ENCODE results near the gene FRMPD2. TPM values are rescaled to one million over a fixed set of nuclear protein-coding genes. Genes with fewer than 3 reads are reported as not detected.

FRMPD2 gene
- total and polyA plus RNA-seq, 2 donors (not counting 3 experiments of a cell fraction or from before 2014, with no cell fraction given) = 0.42 TPM; not detected in 1

DNA sequence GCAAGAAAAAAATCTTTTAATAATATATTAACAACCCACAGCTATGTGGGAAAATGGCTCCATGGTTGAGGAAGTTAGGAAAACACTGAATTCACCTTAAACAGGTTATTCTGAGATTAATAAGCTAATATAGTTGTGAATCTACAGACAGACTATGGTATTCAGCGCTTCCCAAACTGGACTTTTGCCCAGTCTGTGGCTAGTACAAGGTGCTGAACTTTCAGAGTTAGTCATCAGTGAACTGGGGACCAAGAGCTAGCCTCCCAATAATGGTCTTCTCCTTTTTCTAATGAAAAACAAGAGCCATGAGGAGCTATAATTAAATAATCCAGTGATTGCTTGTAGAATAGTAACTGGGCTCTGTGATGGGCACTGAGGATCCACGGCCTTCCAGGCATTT lies 65.3 kb downstream of the FRMPD2 start:
- CTCF ChIA-PET = no interaction called here
- dilution Hi-C loops (cut with MboI; ENCODE audit: extremely low pct_ligation_motif_present, low sequenced_read_pairs) = no loop called here
- BruUV-seq (replicated peaks) = no TSS peak
- intact Hi-C loops (cut with micrococcal nuclease) = no loop called here
- POLR2A ChIA-PET = no interaction called here
- TF ChIP-seq EZH2 (IDR thresholded peaks at IDR 0.05; ENCODE audit: borderline replicate concordance, low read depth, low read length, severe bottlenecking) (no peak), FOS (IDR thresholded peaks at IDR 0.05; ENCODE audit: borderline replicate concordance, insufficient read depth, low read length) (no peak), POLR2AphosphoS5 (IDR thresholded peaks at IDR 0.05; ENCODE audit: insufficient read depth, low read depth, low read length) (no peak), GATA2 (IDR thresholded peaks at IDR 0.05; ENCODE audit: insufficient read depth, insufficient read length, low read depth, low read length) (no peak), JUN (IDR thresholded peaks at IDR 0.05; ENCODE audit: borderline replicate concordance, insufficient read depth, insufficient read length, low read depth) (no peak), POLR2A (IDR thresholded peaks at IDR 0.05; ENCODE audit: low read depth, low read length) (no peak), MYC (IDR thresholded peaks at IDR 0.05; ENCODE audit: low read depth, low read length) (no peak)
- TF ChIP-seq, protein P1, sequence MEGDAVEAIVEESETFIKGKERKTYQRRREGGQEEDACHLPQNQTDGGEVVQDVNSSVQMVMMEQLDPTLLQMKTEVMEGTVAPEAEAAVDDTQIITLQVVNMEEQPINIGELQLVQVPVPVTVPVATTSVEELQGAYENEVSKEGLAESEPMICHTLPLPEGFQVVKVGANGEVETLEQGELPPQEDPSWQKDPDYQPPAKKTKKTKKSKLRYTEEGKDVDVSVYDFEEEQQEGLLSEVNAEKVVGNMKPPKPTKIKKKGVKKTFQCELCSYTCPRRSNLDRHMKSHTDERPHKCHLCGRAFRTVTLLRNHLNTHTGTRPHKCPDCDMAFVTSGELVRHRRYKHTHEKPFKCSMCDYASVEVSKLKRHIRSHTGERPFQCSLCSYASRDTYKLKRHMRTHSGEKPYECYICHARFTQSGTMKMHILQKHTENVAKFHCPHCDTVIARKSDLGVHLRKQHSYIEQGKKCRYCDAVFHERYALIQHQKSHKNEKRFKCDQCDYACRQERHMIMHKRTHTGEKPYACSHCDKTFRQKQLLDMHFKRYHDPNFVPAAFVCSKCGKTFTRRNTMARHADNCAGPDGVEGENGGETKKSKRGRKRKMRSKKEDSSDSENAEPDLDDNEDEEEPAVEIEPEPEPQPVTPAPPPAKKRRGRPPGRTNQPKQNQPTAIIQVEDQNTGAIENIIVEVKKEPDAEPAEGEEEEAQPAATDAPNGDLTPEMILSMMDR (IDR thresholded peaks at IDR 0.05; ENCODE audit: extremely low read depth in 1 of 2, insufficient read depth in 1 of 2, low read depth in 1 of 2, low read length in 2 of 2) = no peak
- TF ChIP-seq, protein P2, sequence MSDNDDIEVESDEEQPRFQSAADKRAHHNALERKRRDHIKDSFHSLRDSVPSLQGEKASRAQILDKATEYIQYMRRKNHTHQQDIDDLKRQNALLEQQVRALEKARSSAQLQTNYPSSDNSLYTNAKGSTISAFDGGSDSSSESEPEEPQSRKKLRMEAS (IDR thresholded peaks at IDR 0.05; ENCODE audit: insufficient read depth, insufficient read length) = no peak
- H3K9me1 ChIP-seq (replicated peaks; ENCODE audit: control insufficient read depth, extremely low read depth, insufficient read depth, low read length) = no peaks in the 10 kb centered on the region
- no peak overlapping the region for H3K4me3 ChIP-seq (replicated peaks in 1 of 3; ENCODE audit: insufficient read depth in 1 of 3, low read depth in 1 of 3, low read length in 3 of 3)
- no peaks in the 10 kb centered on the region for H3K36me3 ChIP-seq (ENCODE audit: control insufficient read depth in 2 of 2, extremely low read depth in 1 of 2, insufficient read depth in 2 of 2, low read length in 2 of 2)
- H3K79me2 ChIP-seq (ENCODE audit: control insufficient read depth, insufficient read depth, low read length) = no peaks in the 10 kb centered on the region
- DNase-seq (ENCODE audit: low read depth, low spot score) (no peak), FAIRE-seq (no peak)
- H4K20me1 ChIP-seq (replicated peaks; ENCODE audit: control insufficient read depth, extremely low read depth, insufficient read depth, low read length) = no peaks in the 10 kb centered on the region
- H3K9me3 ChIP-seq (replicated peaks; ENCODE audit: control insufficient read depth, insufficient read depth, low read length) = no peaks in the 10 kb centered on the region
- no peaks in the 10 kb centered on the region for H3K4me1 ChIP-seq (ENCODE audit: control insufficient read depth, extremely low read depth, insufficient read depth, low read length)
- no peak overlapping the region for H3K27ac ChIP-seq (ENCODE audit: insufficient read depth, low read depth, low read length)
- H3K4me2 ChIP-seq (ENCODE audit: insufficient read depth, low read length) = no peak overlapping the region
- peaks cover 4 to 8% of the 10 kb centered on the region in 2 experiments for H3K27me3 ChIP-seq (ENCODE audit: control insufficient read depth in 2 of 2, insufficient read depth in 2 of 2, low read length in 2 of 2)
- H2AFZ ChIP-seq (ENCODE audit: low read depth, low read length) = no peak overlapping the region
- no peak overlapping the region for H3K9ac ChIP-seq (replicated peaks; ENCODE audit: extremely low read depth, insufficient read depth, low read length)

All from endothelial cell of umbilical vein (primary cell).